Memory B cell (primary cell): ENCODE measurements around the gene PRAME.
A peak's percentile ranks its signal among the peaks of the same experiment; 100 is the strongest.
"Not testable (repeated sequence)": the region's sequence is repeated elsewhere in the genome, so short reads cannot be mapped to it uniquely, and the experiment has no call there.

ENCODE experiments used
- ATAC-seq: fragments of 150-1000 bp; cut with Tn5 transposase; 2 replicates; pipeline ENCODE4 v1.10.0; 2021; ENCODE audit warnings: low read depth, mild to moderate bottlenecking, moderate library complexity
- DNase-seq, 2 donors: peaks; one replicate each; pipeline ENCODE4 v3.0.0; 2022; ENCODE audit warnings: low spot score in 2 of 2
- H3K27ac Mint-ChIP-seq: one replicate; pipeline ENCODE4 v1.8.0; 2022; ENCODE audit warnings: mild to moderate bottlenecking, moderate library complexity, mixed read lengths
- H3K27me3 Mint-ChIP-seq: one replicate; pipeline ENCODE4 v1.8.0; 2022; ENCODE audit warnings: mixed read lengths
- H3K36me3 Mint-ChIP-seq: one replicate; pipeline ENCODE4 v1.8.0; 2022; ENCODE audit warnings: mild to moderate bottlenecking, mixed read lengths
- H3K4me1 Mint-ChIP-seq: one replicate; pipeline ENCODE4 v1.8.0; 2022; ENCODE audit warnings: mixed read lengths
- H3K4me3 Mint-ChIP-seq: one replicate; pipeline ENCODE4 v1.8.0; 2022; ENCODE audit warnings: mild to moderate bottlenecking, moderate library complexity, mixed read lengths
- H3K9me3 Mint-ChIP-seq: one replicate; pipeline ENCODE4 v1.8.0; 2022; ENCODE audit warnings: mixed read lengths

The PRAME gene

GRCh38 chr22:22591348-22592299 lies 32.6 kb upstream of the PRAME start:
- H3K27me3 Mint-ChIP-seq, result peaks cover 5% of the 10 kb centered on the region
- no peak overlapping the region for H3K4me3 Mint-ChIP-seq
- DNase-seq (no peak), ATAC-seq (no peak)
- H3K4me1 Mint-ChIP-seq, result peaks cover 17% of the 10 kb centered on the region
- H3K36me3 Mint-ChIP-seq, result no peaks in the 10 kb centered on the region
- no peaks in the 10 kb centered on the region for H3K9me3 Mint-ChIP-seq
- H3K27ac Mint-ChIP-seq, result no peak overlapping the region

- ATAC-seq (no peak), DNase-seq (no peak)
- H3K4me3 Mint-ChIP-seq, result no peak overlapping the region
- H3K36me3 Mint-ChIP-seq, result no peaks in the 10 kb centered on the region
- no peak overlapping the region for H3K27ac Mint-ChIP-seq
- no peaks in the 10 kb centered on the region for H3K9me3 Mint-ChIP-seq
- peaks cover 5% of the 10 kb centered on the region for H3K27me3 Mint-ChIP-seq
- H3K4me1 Mint-ChIP-seq, result peaks cover 18% of the 10 kb centered on the region
Observed at GRCh38 chr22:22590136-22590891, 31.2 kb upstream of the PRAME start.

GRCh38 chr22:22588485-22589164 lies 29.6 kb upstream of the PRAME start:
- no peaks in the 10 kb centered on the region for H3K36me3 Mint-ChIP-seq
- no peak overlapping the region for H3K27ac Mint-ChIP-seq
- no peaks in the 10 kb centered on the region for H3K9me3 Mint-ChIP-seq
- peak; percentile 39 for ATAC-seq
- H3K4me1 Mint-ChIP-seq, result peaks cover 13% of the 10 kb centered on the region
- no peak overlapping the region for H3K4me3 Mint-ChIP-seq
- H3K27me3 Mint-ChIP-seq, result peaks cover 7% of the 10 kb centered on the region
- no peak for DNase-seq

- H3K27ac Mint-ChIP-seq, result no peak overlapping the region
- H3K9me3 Mint-ChIP-seq, result no peaks in the 10 kb centered on the region
- ATAC-seq (no peak), DNase-seq (no peak)
- no peak overlapping the region for H3K4me3 Mint-ChIP-seq
- H3K4me1 Mint-ChIP-seq, result peaks cover 15% of the 10 kb centered on the region
- peaks cover 7% of the 10 kb centered on the region for H3K27me3 Mint-ChIP-seq
- H3K36me3 Mint-ChIP-seq, result no peaks in the 10 kb centered on the region
Observed at GRCh38 chr22:22587577-22588188, 28.6 kb upstream of the PRAME start.

DNA sequence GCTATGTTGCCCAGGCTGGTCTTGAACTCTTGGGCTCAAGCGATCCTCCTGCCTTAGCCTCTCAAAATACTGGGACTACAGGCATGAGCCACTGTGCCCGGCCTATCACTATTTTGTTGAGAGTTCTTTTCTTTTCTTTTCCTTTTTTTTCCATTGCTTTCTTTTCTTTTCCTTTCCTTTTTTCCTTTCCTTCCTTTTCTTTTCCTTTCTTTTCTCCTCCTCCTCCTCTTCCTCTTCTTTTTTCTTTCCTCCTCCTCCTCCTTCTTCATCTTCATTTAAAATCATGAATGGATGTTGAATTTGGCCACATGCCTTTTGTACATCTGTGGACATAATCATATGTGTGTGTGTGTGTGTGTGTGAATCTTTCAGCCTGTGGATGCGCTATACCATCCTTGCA lies 25.7 kb upstream of the PRAME start:
- H3K4me3 Mint-ChIP-seq, result no peak overlapping the region
- peaks cover 7% of the 10 kb centered on the region for H3K27me3 Mint-ChIP-seq
- H3K36me3 Mint-ChIP-seq, result no peaks in the 10 kb centered on the region
- no peaks in the 10 kb centered on the region for H3K9me3 Mint-ChIP-seq
- no peak for DNase-seq
- peaks cover 15% of the 10 kb centered on the region for H3K4me1 Mint-ChIP-seq
- ATAC-seq, result no peak
- H3K27ac Mint-ChIP-seq, result no peak overlapping the region

DNA sequence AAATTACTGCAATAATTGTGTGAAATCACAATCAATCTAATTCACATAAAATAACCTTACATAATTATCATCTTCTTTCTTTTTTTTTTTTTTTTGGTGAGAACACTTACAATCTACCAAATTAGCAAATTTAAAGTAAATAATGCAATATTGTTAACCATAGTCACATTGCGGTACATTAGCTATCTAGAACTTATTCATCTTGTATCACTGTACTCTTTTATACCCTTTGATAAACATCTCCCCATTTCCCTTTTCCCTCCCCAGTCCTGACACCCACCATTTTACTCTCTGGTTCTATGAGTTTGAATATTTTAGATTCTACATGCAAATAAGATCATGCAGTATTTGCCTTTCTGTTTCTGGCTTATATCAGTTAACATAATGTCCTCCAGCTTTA lies 24.0 kb upstream of the PRAME start:
- Mint-ChIP-seq H3K4me3 (no peak overlapping the region), H3K4me1 (peaks cover 9% of the 10 kb centered on the region), H3K27ac (no peak overlapping the region), H3K27me3 (peaks cover 2% of the 10 kb centered on the region), H3K9me3 (no peaks in the 10 kb centered on the region), H3K36me3 (no peaks in the 10 kb centered on the region)
- DNase-seq, result no peak
- ATAC-seq, result no peak

DNA sequence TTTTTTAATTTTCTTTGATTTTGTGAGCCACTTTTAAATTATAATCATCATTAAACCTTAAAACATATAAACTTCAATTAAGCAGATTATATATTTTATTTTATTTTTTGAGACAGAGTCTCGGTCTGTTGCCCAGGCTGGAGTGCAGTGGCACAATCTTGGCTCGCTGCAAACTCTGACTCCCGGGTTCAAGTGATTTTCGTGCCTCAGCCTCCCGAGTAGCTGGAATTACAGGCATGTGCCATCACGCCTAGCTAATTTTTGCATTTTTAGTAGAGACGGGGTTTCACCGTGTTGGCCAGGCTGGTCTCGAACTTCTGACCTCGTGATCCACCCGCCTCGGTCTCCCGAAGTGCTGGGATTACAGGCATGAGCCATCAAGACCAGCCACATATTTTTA lies 22.5 kb upstream of the PRAME start:
- H3K9me3 Mint-ChIP-seq, H3K27me3 Mint-ChIP-seq, H3K36me3 Mint-ChIP-seq, H3K27ac Mint-ChIP-seq, H3K4me3 Mint-ChIP-seq, DNase-seq, H3K4me1 Mint-ChIP-seq, ATAC-seq: not testable (repeated sequence)

GRCh38 chr22:22579869-22580604 lies 21.0 kb upstream of the PRAME start:
- peaks cover 7% of the 10 kb centered on the region for H3K4me1 Mint-ChIP-seq
- no peak overlapping the region for H3K4me3 Mint-ChIP-seq
- peaks cover 2% of the 10 kb centered on the region for H3K27me3 Mint-ChIP-seq
- no peak for ATAC-seq
- no peak overlapping the region for H3K27ac Mint-ChIP-seq
- H3K36me3 Mint-ChIP-seq, result no peaks in the 10 kb centered on the region
- no peaks in the 10 kb centered on the region for H3K9me3 Mint-ChIP-seq
- no peak for DNase-seq

DNA sequence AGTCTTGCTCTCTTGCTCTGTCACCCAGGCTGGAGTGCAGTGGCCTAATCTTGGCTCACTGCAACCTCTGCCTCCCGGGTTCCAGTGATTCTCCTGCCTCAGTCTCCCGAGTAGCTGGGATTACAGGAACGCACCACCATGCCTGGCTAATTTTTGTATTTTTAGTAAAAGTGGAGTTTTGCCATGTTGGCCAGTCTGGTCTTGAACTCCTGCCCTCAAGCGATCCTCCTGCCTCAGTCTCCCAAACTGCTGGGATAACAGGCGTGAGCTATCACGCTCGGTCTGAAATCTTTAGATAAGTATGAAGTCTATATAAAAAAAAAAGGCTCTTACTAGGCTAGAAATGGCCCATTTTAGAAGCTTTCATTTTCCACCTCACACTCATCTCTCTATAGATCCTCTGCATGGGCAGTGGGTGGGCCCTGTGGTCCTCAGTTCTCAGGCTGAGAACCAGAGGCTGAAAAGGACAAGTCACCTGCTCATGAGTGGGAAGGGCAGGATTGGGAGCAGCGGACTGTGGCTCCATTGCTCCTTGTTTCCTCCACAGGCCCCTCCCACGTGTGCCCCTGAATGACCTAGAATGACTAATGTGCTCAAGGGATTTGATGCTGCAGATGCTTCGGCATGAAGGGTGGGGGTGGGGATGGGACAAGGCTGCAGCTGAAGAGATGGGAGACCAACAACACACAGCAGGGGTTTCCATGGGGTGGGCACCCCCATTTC lies 19.8 kb upstream of the PRAME start:
- H3K4me3 Mint-ChIP-seq, result no peak overlapping the region
- H3K27ac Mint-ChIP-seq, result no peak overlapping the region
- H3K27me3 Mint-ChIP-seq, result peaks cover 2% of the 10 kb centered on the region
- H3K36me3 Mint-ChIP-seq, result peaks cover 2% of the 10 kb centered on the region
- H3K4me1 Mint-ChIP-seq, result peaks cover 9% of the 10 kb centered on the region
- DNase-seq (no peak), ATAC-seq (no peak)
- peaks cover 2% of the 10 kb centered on the region for H3K9me3 Mint-ChIP-seq

DNA sequence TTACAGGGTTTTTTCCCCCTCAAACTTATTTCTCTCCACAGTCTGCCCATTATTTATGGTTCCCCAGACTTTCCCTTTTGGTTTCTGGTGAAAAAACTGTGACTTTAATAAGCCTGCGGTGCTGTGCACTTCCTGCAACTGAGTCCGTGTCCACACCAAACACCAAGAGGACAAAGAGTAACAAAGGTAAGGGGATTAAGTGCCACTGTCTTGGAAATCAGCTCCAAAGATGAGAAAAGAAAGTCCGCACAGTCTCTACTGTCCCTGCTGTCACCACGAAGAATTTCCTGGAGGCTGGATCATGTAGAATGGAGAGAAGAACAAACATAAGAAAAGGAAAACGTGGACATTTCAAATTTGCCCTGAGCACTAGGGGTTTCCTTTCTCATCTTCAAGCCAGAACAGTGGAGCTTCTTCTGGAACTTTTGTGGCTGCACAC lies 17.9 kb upstream of the PRAME start:
- Mint-ChIP-seq H3K36me3 (peaks cover 2% of the 10 kb centered on the region), H3K4me1 (peaks cover 7% of the 10 kb centered on the region), H3K27me3 (peaks cover 7% of the 10 kb centered on the region), H3K4me3 (no peak overlapping the region), H3K27ac (no peak overlapping the region), H3K9me3 (peaks cover 2% of the 10 kb centered on the region)
- ATAC-seq (no peak), DNase-seq (no peak)

- no peak overlapping the region for H3K27ac Mint-ChIP-seq
- peak; percentile 19 to 37 for DNase-seq
- peak; percentile 52 for ATAC-seq
- peaks cover 11% of the 10 kb centered on the region for H3K27me3 Mint-ChIP-seq
- H3K4me3 Mint-ChIP-seq, result no peak overlapping the region
- peaks cover 10% of the 10 kb centered on the region for H3K4me1 Mint-ChIP-seq
- H3K9me3 Mint-ChIP-seq, result peaks cover 2% of the 10 kb centered on the region
- peaks cover 5% of the 10 kb centered on the region for H3K36me3 Mint-ChIP-seq
Observed at GRCh38 chr22:22576244-22576988, 17.4 kb upstream of the PRAME start.

DNA sequence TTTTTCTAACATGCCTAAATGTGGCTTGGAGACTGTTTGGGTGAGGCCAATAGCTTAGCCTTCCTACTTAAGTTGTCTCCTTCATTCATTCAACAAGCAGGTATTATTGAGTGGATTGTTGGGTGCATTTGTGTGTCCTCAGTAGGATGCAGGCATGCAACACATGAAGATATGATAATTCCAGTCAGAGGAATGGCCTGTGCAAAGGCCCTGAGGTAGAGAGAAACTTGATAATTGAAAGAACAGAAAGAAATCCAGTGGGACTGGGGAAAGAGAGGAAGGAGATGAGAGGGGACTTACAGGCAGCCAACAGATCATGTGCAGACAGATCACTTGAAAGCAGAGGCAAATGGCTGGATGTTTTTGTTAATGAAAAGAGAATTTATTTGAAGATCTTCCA lies 15.3 kb upstream of the PRAME start:
- Mint-ChIP-seq H3K36me3 (peaks cover 5% of the 10 kb centered on the region), H3K9me3 (peaks cover 2% of the 10 kb centered on the region), H3K27me3 (peaks cover 21% of the 10 kb centered on the region), H3K4me1 (peaks cover 9% of the 10 kb centered on the region), H3K4me3 (no peak overlapping the region), H3K27ac (no peak overlapping the region)
- no peak for ATAC-seq
- no peak for DNase-seq
